ENCODE measurements around the gene WDFY2.
"Not testable (repeated sequence)": the region's sequence is repeated elsewhere in the genome, so short reads cannot be mapped to it uniquely, and the experiment has no call there.

Gene WDFY2

DNA sequence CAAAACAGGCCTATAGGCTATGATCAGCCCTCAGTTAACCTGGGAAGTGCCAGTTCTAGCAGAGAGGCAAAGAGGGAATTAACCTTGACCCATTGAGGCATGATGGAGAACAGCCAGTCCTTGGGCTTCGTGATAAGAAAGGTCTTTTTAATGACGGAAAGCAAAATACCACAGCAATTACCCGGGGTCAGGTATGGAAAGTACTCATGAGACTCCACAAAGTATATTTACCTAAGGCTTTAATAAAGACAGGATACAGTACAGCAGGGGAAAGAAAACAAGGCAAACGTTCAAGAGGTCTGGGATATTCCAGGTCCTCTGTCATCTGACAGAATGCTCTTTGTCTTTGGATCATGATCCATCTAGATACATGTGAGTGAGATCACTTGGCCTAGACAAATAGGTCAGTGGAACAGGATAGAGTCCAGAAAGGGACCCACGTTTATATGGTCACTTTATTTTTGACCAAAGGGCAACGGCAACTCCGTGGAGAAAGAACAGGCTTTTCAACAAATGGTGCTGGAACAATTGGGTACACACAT is 52.2 kb downstream of the WDFY2 start:
- DNase-seq: no peak

DNA sequence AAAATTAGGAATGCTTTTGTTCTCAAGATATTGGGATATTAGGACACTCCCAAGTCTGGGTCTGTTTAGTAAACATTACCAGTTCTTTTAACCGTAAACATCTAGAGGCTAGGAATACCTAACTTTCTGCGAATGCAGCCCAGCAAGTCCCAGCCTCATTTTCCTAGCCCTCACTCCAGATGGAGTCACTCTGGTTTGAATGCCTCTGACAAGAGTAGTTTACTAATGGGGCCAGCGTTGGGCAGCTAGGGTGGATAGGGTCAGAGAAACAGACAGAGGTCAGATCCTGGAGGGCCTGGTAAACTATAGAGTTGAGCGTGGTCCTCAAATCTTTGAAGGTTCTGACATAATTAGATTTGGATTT is 53.6 kb downstream of the WDFY2 start:
- DNase-seq: no peak

DNA sequence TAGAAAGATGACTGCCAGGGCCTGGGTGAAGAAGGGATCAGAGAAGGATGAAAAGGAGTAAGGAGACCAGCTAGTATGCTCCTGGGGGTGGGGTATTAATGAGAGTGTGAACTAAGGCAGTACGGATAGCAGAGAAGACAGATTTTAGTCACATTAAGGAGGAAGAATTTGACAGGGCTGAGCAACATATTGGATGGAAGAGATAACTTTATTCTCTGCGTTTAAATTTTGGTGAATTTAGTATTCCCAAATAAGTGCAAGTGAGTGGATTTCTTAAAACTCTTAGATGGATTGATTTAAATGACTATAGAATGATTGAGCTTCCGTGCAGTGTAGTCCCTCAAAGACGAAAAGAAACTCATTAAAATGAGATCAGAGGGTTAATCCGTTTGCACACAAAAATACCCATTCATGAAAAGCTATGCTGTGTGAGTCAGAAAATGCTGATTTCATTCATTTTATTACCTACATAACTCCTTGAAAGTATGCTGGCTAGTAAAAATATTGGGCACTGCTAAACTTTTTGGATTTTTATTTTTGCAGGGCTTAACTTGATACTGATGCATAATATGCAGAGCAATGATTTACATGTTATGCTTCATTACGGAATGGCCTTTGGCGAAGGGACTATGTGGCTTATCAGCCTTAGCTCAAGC is 54.1 kb downstream of the WDFY2 start:
- DNase-seq: no peak

DNA sequence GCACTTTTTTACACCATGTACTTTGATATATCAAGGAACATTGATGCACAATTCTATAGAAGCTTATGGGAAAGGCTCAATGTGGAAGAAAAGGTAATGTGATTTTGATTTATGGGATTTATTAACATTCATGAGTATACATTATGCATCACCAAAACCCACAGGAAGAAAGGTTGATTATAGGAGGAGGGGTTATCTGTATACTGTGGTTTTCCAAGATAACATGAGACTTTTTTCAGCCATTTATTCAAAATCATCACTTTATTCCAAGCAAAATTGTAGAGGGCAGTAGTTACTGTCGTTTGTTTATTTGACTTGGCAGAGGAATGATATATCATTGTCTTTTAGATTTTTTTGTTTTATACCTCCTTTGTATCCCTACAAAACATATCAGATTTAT is 54.9 kb downstream of the WDFY2 start:
- DNase-seq: no peak

DNA sequence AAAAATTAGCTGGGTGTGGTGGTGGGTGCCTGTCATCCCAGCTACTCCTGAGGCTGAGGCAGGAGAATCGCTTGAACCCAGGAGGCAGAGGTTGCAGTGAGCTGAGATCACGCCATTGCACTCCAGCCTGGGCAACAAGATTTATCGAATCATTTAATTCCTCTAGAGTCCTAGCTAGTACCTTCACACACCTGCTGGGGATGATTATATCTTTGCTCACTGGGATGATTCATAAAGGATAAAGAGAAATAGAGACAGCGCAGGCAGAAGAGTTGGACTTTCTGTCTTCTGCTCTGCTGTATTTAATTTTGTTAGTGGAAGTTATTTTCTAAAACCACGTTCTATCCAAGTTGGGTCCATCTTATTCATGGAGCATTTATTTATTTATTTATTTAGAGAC is 56.4 kb downstream of the WDFY2 start:
- DNase-seq: not testable (repeated sequence)

DNA sequence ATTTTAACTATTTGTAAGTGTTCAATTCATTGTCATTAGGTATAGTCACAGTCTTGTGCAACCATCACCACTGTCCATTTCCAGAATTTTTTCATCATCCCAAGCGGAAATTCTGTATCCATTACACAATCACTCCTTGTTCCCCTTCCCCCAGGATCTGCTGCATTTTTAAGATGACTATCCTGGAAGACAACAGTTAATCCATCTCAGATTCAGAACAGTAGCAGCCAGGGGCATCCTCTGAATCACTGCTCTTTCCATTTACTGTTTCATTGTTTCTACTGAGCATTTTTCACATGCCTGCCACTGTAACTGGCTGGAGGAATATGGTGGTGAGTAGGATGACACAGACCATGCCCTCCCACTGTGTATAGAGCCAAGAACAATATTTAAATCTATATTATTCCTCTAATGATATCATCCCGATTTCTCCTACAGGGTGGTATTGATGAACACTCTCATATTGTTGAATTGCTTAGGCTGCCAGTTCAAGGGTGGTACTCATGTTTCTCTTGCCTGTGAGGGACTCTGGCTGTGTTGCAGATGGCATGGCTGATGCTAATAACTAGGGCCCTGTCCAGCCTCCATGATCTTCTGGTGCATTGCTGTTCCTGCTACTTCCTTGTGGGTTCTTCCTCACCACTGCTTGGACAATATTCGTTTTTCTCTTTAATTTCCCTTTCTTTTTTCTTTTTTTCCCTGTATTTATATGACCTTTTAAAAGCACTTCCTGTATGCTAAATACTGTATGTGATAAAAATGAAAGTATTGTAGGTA is 59.0 kb downstream of the WDFY2 start:
- no peak for DNase-seq

DNA sequence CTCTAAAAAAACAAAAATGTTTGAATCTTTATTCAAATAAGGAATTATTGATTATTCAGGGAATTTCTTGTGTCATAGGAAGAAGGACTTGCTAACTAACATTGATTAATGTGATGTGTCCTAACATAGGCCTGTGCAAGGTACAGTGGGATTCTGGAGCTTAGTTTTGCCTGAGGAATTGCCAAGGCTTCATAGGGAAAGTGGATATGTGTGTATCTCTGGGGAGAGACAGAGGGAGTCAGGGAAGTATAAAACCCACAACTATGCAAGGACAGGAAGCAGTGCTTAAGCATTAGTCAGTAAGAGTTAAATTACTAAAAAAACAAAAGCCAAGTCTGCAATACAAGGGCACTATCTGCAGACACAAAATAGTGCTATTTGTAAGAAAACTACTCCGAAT is 59.6 kb downstream of the WDFY2 start:
- DNase-seq: no peak

DNA sequence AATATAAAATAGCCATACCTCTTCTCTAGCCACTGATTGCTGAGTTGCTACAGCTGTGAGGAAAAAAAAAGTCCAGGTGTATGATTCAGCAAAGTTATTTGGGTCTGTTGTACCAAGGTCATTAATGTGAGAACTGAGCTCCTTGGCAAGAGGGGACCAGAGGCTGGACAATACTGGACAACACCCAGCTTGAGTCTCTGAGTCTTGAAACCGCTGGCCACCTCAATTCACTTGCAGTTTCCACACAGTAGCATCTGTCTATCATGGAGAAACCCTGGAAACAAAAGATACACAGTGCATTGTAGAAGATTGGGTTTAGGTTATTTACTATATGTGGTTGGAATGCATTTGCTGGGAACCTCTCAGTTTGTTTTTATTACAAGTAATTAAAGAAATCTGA is 60.4 kb downstream of the WDFY2 start:
- DNase-seq: no peak

DNA sequence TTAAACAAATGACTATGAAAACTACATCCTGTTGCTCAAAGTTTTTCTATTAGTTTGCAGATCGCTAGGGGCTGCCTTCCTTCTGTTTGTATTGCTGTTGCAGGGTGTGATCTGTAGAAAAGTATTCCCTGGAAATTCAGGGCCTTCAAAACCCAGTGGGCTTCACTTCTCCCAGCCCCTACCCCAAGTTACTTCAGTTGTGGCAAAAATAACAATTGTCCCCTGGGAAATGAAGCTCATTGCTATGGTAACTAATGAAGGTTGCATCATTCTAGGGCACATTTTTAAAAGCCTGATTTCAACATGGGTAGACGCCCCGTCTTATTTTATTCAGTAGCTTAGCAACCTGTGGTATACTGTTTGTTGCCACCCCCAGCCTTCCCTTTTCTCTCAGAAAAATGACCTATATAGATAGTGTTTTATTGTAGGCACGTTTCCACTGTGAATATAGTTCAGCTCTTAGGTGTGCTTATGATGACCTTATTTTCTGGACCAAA is 60.9 kb downstream of the WDFY2 start:
- DNase-seq: no peak

DNA sequence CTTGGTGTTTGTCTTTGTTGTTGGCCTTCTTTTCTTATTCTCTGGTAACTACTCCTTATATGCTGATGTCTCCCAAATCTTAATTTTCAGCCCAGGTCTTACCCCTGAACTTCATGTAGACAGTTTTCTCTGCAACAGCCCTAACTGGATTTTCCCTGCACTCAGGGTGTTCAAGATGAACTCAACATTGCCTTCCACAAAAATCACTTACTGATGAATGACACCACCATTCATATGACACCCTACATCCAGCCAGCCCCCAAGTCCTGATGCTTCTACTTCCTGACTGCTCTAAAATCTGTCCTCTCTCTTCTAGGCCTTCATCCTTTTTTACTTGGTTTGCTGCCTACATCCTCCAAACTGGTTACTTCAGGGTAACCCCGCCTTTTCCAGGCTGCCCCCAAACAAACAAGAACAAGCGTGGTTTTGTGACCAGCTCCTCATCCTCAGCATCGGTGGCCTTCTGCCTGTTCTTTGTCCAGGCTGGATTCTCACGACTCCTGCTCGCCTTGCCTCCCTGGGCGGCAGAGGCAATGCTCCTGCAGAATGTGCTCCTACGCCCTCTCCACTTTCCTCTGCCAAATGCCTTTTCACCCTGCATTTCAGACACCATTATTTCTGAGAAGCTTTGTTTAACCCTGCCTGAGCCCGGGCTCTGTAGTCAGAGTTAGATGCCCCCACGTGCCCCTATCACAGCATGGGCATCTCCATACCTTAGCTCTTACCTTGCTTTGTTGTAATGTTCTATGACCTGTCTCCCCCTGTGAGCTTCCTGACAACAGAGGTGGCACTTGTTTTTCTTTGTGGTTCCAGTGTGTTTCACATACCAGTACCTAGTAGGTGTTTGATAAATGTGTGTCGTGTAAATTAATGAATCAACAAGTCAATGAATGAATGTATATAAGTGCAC is 61.8 kb downstream of the WDFY2 start:
- DNase-seq: no peak

DNA sequence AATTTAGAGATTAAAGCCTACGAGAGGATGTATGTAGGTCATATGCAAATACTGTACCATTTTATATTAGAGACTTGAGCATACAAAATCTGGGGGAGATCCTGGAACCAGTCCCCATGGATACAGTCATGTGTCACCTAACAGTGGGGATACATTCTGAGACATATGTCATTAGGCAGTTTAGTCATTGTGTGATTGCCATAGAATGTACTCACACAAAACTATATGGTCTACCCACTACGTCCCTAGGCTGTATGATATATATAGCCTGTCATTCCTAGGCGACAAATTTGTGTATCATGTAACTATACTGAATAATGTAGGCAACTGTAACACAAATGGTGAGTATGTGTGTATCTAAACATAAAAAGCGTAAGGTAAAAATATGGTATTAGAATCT is 62.8 kb downstream of the WDFY2 start:
- no peak for DNase-seq

DNA sequence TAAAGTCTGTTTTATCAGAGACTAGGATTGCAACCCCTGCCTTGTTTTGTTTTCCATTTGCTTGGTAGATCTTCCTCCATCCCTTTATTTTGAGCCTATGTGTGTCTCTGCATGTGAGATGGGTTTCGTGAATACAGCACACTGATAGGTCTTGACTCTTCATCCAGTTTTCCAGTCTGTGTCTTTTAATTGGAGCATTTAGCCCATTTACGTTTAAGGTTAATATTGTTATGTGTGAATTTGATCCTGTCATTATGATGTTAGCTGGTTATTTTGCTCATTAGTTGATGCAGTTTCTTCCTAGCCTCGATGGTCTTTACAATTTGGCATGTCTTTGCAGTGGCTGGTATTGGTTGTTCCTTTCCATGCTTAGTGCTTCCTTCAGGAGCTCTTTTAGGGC is 67.9 kb downstream of the WDFY2 start:
- not testable (repeated sequence) for DNase-seq

DNA sequence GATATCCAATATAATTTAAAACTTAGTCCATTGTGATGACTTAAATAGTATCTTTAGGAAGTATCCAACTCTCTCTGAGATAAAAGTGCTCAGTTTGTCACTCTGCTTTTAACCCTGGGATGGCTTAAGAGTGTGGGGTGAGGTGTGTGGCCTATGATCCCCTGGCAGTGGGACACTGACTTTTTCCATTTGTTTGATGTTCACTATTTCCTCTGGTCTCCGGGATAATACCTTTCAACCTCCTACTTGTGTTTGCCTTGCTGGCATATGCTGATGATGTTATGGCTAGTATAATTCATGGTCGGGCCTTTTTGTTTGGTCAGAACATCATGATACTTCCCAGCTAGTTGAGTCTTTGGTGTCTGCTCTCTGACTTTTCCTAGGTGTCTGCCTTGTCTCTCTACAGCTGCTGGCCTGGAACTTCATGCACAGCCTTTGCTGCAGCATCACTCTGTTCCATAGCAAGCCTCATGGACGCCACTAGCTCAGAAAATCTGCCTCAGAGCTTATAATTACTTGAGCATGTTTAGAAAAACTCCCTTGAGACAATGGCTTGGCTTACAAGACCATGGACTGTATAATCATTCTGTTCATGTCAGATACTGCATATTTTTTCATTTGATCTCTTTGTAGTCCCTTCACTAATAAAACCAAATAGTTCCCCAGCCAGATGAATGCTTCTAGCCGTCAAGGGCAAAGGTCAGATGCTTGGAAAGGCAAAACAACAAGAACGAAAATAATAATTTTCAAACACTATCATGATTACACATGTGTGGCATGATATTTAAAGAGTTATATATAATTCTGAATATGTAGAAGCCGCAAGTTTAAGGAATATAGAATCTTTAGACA is 75.2 kb downstream of the WDFY2 start:
- DNase-seq: no peak

DNA sequence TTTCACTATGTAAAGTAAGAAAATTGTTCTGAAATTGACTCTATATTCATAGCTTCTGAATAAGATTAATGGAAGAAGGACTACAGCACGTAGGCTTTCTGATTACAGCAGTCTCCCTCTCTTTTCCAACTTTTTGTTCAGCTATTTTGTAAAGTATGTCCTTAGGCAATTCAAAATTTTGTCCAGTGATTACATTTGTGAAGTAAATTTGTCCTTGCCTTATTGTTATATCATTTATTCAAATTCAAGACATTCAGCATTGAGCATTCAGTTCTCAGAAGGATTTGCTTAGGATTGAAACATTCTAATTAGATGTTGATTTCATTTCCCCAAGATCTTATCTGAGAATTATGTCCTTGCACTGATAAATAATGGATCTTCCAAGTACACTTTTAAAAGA is 76.6 kb downstream of the WDFY2 start:
- no peak for DNase-seq

DNA sequence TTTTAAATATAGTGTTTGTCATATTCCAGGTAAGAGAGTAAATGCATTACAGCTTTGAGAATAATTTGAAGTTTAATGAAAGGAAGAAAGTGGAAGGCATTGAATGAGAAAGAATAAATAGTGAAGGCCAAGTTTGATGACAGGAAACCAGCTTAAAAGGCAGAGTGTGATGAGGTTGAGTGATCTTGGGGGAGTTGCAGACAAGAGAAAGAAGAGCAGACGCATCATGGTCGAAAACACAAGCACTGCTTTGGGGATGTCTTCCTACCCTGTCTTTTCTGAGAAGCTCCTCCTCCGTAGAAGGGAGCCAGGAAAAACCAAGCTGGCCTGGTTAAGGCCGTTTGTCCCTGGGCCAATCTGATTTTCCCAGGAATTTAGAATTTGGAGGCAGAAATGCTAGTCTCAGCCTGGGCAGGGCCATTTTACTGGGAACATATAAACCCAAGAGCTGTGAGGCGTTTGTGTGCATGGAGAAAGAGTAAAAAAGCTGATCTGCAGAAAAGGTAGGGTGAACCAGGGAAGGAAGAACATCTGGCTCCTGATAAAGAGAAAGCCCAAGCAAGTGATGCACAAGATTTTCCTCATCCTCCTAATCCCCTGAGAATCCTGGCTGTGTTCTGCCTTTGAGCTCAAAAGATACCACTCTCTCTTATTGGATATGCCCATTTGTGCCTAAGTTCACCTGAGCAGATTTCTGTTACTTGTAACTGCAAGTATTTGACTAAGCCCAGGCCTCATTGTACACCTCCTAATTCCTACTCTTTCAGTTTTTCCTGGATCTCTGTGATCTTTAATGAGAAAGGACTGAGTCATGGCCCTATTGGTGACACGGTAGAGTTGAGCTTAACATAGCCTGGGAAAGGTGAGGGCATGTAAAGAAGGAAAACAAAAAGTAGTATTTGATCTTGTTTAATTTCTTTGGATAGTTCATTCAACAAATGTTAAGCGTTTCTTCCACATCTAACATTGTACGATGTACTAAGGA is 80.0 kb downstream of the WDFY2 start:
- DNase-seq: no peak

DNA sequence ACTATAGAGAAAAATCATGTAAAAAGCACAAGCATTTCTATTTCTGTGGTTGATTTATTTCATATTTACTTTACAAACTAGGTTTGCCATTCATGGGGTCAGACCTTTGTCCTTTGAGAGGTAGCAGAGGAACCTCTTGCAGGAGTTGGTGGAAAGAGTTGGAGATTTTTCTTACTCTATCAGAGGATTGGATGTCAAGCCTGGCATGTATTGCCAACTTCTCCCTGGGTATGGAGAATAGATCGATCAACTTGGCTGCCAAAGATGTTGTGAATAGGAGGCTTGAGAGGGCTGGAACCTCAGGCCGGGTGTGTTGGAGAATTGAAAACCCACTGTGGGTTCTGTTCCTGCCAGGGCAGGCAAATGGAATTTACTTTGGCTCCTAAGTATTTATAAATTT is 81.2 kb downstream of the WDFY2 start:
- DNase-seq: no peak

DNA sequence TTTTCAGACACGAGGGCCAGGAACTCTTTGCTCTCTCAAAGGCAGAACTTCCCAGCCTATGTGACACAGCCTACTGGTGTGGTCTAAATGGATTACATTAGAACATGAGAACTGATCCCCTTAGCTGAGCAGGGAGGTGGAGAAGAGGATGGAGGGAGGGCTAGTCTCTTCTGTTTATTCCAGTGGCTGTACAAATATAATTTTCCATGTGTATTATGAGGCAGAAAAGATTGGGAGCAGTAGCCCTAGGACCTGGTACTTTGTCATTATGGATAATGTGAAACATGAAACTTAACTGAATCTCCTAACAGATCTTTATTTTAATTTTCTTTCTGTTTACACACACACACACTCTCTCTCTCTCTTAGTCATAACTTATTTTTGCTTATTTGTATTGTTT is 82.1 kb downstream of the WDFY2 start:
- DNase-seq: no peak

DNA sequence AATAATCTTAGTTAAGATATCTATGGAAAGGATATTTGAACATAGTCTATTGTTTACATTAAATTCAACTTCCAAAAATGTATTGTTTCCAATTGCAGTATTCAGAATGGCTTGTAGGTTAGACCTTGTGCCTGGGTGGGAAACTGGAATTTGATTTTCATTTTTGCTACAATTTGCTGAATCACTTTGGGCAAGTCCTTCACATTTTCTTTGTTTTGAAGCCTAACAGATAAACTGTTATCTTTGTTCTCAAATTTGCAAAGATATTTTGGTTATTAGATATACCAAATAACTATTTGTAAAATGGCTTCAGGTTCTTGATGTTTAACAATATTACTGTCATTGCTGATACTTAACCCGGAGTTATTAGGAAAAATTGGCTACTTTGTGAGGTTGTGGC is 82.6 kb downstream of the WDFY2 start:
- DNase-seq: no peak

DNA sequence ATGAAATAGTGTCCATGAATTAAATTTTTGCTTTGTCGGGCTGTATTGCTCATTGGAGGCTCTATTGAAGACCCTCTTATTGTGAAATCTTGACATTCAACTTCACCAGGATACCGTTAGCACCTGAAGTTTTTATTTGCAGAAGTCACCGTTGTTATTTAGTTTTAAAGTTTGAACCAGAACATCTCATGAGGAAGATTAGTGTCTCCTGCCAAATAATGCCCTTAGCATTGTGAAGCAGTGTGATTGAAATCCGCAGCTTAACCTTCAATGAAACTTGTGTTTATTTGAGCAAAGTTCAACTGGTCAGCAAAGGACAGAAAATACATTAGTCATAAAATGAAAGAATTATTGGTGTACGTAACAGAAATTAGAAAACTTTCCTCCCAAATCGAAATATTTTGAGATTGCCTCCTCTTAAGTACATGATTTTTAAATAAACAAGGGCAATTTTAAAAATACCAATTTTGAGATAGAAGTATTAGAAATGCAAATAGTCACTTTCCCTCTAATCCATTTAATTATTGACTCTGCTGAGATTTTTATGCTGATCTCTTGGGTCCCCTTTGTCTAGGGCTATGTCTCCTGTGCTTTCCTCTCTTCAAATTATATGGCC is 84.4 kb downstream of the WDFY2 start:
- no peak for DNase-seq

DNA sequence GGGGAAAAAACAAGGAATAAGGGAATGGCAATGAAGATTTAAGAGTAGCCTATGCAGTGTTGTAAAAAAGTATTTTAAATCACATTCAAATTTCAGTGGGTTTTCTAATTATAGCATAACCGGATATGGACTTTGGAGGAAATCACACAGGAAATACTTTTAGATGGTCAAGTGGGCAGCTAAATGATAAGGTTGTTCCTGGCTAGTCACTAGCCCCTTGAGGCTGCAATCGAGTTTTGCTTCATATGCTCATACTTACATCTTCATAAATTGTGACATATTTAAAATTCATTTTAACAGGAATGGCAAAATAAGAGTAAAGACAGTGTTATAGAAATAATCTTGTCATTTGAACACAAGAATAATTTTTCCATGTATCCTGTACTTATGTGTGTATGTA is 88.9 kb downstream of the WDFY2 start:
- no peak for DNase-seq

DNA sequence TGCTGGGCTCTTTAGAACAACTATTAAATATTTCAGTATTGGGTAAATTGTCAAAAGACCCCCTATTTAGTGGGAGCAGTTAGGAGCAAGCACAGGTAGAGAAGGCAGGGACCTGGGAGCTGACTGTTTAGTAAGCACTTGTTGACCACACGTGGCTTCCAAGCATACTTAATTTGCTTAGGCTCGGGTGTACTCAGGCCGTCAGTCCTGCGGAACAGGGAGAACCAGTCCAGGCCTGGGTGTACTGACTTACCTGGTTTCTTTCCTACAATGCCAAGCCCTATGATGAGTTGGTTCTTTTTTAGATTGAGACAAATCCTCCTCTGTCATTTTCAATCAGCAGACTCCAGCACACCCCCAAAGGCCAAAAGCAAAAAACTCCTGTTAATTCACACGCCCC is 90.0 kb downstream of the WDFY2 start:
- DNase-seq: no peak

All from NCI-H1105 treated with DMSO at 0.1 percent for 48 hours (cell line).